HS-27A (cell line): ENCODE results near the gene MT1E.
"Not testable (repeated sequence)": the region's sequence is repeated elsewhere in the genome, so short reads cannot be mapped to it uniquely, and the experiment has no call there.

ENCODE experiments used
- DNase-seq: peaks from one replicate; pipeline ENCODE4 v3.0.0-alpha.2; 2012; ENCODE audit warnings: low read depth, missing footprints

The MT1E gene

DNA sequence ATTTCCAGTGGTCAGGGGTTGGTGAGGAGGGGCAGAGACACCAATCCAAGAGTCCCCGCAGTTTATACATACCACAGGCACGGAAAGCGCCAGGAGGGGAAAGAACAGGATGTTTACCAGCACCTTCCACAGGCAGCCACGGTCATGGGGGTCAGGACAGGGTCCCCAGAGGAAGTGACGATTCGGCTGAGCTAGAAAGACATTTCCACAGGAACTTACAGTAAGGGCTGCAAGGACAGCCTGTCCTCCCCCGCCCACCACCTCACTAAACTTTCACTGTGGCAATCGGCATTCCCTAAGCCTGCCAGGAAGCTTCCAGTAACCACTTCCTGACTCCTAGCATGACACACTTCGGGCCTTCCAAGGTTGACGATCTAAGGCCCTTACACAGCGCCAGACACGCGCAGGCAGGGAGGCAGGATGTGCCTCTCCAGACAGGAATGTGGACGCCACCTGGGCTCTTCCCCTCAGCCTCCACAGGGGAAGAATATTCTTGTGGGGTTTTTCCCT is 18.4 kb upstream of the MT1E start:
- peak; percentile 90 for DNase-seq

DNA sequence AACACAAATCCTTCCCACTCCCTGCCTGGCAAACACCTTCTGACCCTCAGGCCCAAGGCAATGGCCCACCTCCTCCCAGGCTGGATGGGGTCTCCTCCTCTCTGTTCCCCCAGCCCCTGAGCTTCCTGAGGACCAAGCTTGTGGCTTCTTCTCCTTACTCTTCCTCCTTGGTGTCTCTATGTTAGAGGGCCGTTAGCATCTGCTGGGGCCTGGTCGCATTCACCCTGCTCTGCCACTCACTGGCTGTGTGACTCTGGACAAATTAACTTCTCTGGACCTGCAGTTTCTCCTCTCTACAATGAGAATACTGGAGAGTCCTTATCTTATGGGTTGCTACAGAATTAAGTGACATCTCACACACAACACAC is 17.9 kb upstream of the MT1E start:
- no peak for DNase-seq

DNA sequence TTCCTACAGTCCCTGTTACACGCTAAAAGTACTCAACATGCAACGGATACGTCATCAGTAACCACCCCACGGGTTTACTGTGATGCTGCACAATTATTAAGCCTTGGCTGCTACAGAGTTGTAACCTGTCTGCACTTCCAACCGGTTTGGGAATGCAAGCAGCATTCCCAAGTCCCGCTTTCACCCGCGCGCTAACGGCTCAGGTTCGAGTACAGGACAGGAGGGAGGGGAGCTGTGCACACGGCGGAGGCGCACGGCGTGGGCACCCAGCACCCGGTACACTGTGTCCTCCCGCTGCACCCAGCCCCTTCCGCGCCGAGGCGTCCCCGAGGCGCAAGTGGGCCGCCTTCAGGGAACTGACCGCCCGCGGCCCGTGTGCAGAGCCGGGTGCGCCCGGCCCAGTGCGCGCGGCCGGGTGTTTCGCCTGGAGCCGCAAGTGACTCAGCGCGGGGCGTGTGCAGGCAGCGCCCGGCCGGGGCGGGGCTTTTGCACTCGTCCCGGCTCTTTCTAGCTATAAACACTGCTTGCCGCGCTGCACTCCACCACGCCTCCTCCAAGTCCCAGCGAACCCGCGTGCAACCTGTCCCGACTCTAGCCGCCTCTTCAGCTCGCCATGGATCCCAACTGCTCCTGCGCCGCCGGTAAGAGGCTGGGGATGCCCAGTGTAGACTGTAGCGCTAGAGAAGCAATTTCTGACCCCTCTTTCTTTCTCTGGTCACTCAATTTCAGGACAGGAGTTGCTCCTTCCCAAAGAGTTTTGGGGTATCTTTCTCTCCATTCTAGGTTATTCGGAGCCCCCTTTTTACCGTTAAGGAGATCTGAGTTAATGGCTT is 17.3 kb upstream of the MT1E start, which contains the start of gene MT2A:
MT2A (plus strand) TSS at position 542 of the 833 bp plus-strand sequence; CDS start at position 614, 72 bp downstream.
- peak; percentile 86 for DNase-seq

DNA sequence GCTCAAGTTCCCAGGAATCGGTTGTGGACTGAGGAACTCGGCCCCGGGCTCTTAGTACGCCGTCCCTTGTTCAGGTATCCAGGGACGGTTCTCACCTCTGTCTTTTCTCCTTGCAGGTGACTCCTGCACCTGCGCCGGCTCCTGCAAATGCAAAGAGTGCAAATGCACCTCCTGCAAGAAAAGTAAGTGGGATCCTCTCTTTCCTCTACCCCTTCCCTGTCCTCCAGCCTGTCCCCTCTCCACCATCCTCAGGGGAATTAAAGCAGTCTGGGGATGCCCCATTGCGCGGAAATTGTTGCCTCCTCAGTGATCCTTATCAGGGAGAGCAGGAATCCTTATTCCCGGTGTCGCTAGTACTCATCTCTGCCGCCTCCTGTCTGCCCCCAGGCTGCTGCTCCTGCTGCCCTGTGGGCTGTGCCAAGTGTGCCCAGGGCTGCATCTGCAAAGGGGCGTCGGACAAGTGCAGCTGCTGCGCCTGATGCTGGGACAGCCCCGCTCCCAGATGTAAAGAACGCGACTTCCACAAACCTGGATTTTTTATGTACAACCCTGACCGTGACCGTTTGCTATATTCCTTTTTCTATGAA is 16.6 kb upstream of the MT1E start:
- DNase-seq, result no peak

DNA sequence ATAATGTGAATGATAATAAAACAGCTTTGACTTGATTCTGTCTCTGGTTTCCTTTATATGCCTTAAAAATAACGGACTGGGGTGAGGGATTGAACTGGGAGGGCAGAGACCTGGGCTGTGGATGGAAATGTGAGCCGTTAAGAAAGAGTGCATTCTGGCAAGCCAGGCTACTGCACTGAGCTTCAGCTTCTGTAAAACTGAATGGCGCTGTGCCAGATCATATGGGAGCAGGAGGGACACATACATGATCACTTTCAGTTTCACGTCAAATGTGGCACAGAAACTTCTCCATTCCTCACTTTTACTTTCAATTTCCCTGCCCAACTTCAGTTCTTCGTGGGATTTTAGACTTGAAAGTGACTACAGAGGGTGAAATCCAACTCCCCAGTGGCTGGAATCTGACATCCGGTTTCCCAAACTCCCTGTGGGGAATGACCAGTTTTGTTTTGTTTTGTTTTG is 16.1 kb upstream of the MT1E start:
- peak; percentile 72 for DNase-seq

DNA sequence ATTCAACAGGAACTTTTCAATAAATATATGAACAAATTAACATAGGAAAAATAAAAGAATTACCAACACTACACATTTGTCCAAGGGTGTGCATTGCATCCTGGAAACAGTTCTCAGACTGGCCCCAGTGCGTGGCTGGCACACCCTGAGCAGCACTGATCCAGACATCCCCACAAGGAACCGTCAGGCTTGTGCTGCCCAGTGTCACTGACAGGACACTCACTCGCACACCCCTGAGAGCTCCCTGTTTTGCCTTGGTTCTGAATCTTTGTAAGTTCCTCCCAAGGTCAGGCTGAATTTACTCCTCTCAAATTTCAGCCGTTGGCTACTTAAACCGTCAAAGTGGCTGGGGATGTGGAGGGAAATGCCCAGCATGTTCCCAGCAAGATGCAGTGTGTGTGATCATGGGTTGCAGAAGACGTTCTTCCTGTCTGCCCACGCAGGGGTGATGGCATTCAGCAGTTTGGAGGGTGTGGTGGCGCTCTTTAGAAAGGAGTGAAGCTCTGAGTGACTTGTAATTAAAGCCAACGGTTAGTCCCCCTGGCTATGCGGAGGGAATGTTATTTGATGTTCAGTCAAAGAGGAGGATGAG is 15.5 kb upstream of the MT1E start:
- DNase-seq, result peak; percentile 68

DNA sequence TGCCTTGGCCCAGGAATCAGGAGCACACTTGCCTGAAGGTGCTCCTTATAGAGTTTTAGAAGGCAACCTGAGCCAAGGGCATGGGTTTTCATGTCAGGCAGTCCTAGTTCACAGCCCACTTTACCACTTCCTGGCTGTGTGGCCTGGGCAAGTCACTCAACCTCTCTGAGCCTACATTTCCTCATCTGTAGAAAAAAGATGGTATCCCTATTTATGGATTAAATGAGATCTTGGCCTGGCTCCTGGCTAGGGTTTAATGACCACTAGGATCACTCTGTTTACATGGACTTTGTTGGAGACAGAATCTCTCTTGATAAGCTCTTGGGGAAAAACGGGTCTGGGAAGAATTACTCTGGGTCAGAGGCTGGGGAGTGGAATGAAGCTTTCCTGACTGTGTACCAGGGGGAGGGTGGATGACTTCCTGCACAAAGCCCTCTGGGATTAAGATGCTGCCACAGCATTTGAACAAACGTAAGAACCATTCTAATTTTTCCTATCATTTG is 14.9 kb upstream of the MT1E start:
- no peak for DNase-seq

DNA sequence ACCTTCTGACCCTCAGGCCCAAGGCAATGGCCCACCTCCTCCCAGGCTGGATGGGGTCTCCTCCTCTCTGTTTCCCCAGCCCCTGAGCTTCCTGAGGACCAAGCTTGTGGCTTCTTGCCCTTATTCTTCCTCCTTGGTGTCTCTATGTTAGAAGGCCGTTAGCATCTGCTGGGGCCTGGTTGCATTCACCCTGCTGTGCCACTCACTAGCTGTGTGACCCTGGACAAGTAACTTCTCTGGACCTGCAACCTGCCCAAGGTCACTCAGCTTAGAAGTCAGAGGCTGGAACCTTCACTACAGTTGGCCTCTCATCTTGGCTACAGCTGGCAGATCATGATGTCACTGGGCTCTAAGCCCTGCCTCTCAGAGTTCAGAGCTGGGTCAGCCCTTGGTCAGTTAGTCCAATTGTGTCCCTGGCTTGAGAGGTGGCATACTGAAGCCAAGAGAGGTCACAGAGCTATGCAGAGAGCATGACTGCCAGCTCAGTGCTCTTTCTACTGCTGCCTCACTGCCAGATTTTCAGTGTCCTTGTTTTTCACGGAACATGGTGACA is 14.2 kb upstream of the MT1E start:
- DNase-seq, result no peak

DNA sequence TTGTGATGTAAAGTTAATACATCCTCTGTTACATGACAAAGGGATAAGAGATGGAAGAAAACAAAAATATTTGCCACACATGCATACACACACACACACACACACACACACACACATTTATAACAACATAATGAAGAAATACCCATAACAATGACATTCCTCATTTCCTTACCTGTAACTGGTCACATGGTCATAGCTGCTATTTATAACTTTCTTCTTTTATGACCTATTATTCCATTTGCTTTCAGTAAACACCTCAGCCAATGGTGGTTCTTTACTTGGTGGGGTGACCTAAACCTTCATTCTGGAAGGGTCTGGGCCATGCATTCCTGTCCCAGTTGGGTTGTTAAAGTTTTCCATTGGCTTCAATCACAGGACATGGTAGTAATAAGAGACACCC is 11.9 kb upstream of the MT1E start:
- no peak for DNase-seq

DNA sequence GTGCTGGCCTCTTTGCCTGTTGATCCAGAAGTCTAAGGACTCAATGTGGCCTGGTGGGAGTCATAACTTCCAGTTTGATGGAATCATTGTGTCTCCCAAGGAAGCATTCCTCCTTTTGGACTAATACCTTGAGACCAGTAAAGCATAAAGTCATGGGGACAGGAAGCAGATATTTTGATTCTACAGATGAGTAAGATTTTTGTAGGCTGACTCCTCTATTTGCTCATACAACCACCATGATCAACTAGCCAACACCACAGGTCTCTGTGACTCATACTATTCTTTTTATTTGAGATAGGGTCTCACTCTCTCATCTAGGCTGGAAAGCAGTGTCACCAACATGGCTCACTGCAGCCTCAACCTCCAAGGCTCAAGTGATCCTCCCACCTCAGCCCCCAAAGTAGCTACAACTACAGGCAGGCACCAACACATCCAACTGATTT is 11.0 kb upstream of the MT1E start:
- peak; percentile 75 for DNase-seq

DNA sequence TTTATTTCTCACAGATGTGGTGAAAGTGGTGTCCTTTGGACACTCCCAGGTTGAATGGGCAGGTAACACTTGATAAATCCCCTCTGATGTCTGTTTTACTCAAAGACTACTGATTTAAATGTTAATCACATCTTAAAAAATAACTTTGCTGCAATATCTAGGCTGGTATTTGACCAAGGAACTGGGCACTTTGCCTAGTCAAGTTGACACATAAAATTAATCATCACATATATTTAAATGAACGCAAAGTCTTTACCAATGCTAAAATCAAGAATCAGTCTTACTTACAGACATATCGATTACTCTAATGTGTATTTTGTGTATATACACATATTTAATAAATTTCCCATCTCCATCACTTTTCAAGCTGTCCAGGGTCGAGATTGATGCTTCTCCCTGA is 10.2 kb upstream of the MT1E start:
- no peak for DNase-seq

DNA sequence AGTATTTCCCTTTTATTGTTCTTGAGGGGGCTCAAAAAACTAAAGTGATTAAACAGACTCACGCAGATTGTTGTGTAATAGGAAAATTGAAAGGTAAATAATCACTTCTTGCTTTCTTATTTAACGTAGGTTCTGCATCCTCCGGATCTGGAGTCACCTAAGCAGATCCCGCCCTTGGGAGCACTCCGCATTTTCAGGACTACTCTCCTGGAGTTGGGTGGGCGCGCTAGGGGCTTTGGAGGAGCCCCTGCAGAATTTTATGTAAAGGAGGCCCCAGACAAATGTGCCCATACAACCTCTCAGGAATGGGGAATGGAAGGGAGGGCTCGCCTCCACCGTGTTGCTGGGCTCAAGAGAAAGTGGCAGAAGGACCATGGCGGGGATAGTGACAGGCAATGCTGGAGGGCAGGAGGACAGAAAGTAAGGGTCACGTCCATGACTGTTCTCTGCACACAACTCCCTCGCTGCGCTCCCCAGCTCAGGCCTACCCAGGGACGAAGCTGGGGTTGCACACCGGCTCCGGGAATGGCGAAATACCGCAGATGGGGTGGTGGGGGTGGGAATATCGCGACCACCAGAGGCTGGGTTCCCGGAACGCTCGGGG is 8.9 kb upstream of the MT1E start:
- no peak for DNase-seq

DNA sequence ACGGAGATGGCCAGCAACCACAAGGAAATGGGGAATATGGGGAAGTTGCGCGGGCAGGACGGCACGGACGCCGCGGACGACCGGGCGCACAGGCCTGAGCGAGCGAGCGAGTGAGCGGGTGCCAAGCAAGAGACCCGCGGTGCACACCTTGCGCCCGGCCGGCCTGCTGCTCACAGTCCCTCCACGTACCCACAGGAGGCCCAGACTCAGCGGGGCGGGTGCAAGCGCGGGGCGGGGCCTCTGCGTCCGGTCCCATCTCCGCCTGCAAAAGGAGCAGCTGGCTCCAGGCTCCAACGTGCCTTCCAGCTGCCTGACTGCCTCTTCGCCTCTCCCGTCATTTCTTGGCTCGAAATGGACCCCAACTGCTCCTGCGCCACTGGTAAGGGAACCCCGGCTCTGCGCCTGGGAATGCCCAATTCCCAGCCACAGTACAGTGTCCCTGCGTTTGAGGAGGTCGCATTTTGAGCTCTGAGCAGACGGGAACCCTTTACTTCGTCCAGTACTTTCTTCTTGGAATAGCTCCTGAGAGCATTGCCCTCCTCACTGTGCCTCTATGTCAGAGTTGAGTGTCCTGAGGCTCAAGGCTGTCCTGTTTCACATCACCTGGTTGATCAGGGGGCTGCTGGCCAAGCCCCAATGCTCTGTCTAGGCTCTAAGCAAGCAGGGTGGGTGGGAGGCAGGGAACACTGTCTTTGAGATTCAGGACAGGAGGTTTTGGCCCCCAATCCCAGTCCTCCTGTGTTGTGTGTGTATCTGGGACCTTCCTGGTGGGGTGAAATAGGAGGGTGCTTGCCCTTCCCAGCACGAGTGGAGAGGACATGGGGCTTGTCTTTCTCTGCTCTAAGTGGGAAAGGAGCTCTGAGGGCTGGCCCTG is 8.1 kb upstream of the MT1E start:
- no peak for DNase-seq

DNA sequence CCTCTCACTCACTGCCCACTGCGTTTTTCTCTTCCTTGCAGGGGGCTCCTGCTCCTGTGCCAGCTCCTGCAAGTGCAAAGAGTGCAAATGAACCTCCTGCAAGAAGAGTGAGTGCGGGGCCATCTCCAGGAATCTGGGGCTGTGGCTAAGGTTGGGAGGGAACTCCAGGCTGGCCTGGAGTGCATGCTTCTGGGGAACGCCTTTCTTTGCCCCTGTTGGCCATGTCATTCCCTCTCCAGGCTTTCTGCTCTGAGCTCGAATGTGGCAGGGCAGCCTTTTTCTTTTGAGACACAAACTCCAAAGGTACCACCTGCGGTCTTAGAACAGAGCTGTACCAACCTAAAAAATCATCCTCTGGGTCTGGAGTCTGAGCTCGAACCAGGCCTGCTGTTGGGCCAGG is 7.4 kb upstream of the MT1E start:
- no peak for DNase-seq

DNA sequence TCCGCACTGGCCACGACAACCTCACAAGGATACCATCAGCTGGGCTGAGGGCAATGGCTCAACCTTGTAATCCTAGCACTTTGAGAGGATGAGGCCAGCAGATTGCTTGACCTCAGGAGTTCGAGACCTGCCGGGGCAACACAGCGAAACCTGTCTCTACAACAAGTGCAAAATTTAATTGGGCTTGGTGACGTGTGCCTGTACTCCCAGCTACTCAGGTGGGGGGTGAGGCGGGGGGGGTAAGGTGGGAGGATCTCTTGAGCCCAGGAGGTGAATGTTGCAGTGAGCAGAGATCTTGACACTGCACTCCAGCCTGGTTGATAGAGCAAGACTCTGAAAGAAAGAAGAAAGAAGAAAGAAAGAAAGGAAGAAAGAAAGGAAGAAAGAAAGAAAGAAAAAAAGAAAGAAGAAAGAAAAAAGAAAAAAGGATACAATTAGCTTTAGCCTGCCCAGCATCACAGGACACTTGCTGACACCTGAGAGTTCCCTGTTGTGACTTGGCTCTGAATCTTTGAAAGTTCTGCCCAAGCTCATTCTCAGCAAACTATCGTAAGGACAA is 5.2 kb upstream of the MT1E start:
- DNase-seq, result no peak

DNA sequence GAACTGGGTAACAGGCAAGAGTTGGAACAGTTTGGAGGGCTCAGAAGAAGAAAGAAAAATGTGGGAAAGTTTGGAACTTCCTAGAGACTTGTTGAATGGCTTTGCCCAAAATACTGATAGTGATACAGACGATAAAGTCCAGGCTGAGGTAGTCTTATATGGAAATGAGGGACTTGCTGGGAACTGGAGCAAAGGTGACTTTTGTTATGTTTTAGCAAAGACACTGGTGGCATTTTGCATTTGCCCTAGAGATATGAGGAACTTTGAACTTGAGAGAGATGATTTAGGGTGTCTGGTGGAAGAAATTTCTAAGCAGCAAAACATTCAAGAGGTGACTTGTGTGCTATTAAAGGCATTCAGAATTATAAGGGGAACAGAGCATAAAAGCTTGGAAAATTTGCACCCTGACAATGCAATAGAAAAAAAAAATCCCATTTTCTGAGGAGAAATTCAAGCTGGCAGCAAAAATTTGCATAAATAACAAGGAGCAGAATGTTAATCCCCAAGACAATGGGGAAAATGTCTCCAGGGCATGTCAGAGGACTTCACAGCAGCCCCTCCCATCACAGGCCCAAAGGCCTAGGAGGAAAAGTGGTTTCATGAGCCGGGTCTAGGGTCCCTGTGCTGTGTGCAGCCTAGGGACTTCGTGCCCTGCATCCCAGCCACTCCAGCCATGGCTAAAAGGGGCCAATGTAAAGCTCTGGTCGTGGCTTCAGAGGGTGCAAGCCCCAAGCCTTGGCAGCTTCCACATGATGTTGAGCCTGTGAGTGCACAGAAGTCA is 3.7 kb upstream of the MT1E start:
- not testable (repeated sequence) for DNase-seq

DNA sequence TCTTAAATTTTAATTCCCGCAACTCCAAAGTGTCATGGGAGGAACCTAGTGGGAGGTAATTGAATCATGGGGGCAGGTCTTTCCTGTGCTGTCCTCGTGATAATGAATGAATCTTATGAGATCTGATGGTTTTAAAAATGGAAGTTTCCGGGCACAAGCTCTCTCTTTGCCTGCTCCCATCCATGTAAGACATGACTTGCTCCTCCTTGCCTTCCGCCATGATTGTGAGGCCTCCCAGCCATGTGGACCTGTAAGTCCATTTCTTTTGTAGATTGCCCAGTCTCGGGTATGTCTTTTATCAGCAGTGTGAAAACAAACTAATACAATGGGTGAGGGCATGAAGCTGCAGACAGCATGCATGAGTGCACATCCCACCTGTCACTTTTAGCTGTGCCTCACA is 2.4 kb upstream of the MT1E start:
- DNase-seq, result not testable (repeated sequence)

DNA sequence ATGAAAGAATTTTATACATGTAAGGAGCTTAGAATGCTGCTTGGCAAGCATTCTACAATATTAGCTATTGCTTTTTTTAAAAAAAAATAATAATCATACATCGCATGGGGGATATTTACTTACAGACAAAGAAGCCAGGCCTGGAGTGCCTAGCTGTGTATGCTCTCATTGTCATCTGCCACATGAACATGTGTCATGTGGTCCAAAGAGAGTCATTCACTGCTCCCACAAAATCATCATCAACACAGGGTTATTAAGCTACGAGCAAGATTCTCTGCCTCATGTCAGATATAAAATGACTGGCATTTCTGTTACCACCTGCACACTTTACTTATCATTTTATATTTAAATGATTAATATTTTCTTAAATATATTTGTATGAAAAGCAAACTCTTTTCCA is 1.9 kb upstream of the MT1E start:
- DNase-seq, result no peak

DNA sequence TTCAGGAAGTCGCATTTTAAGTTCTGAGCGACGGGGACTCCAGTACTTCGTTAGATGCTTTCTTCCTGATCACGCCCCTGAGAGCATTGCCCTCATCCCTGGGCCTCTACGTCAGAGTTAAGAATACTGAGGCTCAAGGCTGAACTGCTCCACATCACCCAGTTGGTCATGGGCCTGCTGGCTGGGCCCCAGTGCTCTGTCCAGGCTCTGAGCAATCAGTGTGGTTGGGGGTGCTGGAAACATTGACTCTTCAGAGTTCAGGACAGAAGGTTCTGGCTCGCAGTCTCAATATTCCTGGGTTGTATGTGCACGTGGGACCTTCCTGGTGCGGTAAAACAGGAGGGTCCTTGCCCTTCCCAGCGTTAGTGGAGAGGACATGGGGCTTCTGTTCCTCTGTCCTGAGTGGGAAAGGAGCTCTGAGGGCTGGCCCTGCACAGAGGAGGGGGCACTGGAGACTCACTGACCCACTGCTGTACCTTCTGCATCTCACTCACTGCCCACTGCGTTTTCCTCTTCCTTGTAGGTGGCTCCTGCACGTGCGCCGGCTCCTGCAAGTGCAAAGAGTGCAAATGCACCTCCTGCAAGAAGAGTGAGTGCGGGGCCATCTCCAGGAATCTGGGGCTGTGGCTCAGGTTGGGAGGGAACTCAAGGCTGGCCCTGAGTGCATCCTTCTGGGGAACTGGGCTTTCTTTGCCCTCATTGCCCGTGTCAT is 518 bp downstream of the MT1E start:
- DNase-seq, result no peak
